ENCODE measurements around the gene SLF2. TPM values are rescaled to one million over a fixed set of nuclear protein-coding genes. Genes with fewer than 3 reads are reported as not detected.

SLF2 gene
- total RNA-seq, 1 donor, result 39.1 TPM

GRCh38 chr10:100948916-100949315, 36.2 kb downstream of the SLF2 start:
- Histone ChIP-seq H3K4me1 (ENCODE audit: insufficient read depth, low read length) (no peaks in the 10 kb centered on the region), H3K36me3 (ENCODE audit: insufficient read depth, low read length) (peaks cover 71% of the 10 kb centered on the region), H3K27ac (ENCODE audit: low read depth, low read length) (no peak overlapping the region), H3K79me2 (ENCODE audit: insufficient read depth, low read length) (no peaks in the 10 kb centered on the region), H2AFZ (ENCODE audit: low read length) (no peak overlapping the region), H3K4me2 (ENCODE audit: insufficient read depth, low read length) (no peak overlapping the region), H4K20me1 (ENCODE audit: insufficient read depth, low read length) (no peaks in the 10 kb centered on the region), H3K4me3 (ENCODE audit: insufficient read depth, low read length) (no peak overlapping the region), H3K27me3 (ENCODE audit: insufficient read depth, low read length) (no peaks in the 10 kb centered on the region), H3K9me3 (ENCODE audit: low read depth, low read length) (no peaks in the 10 kb centered on the region)
- no peak for TF ChIP-seq CTCF (IDR thresholded peaks at IDR 0.05; ENCODE audit: extremely low read depth, low read depth, low read length)
- no peak for DNase-seq (ENCODE audit: insufficient read length, low spot score, missing footprints)

- no peaks in the 10 kb centered on the region for H4K20me1 ChIP-seq (ENCODE audit: insufficient read depth, low read length)
- no peaks in the 10 kb centered on the region for H3K27me3 ChIP-seq (ENCODE audit: insufficient read depth, low read length)
- no peaks in the 10 kb centered on the region for H3K4me1 ChIP-seq (ENCODE audit: insufficient read depth, low read length)
- no peak overlapping the region for H2AFZ ChIP-seq (ENCODE audit: low read length)
- peaks cover 68% of the 10 kb centered on the region for H3K36me3 ChIP-seq (ENCODE audit: insufficient read depth, low read length)
- no peak overlapping the region for H3K4me2 ChIP-seq (ENCODE audit: insufficient read depth, low read length)
- H3K9me3 ChIP-seq (ENCODE audit: low read depth, low read length), result no peaks in the 10 kb centered on the region
- DNase-seq (ENCODE audit: insufficient read length, low spot score, missing footprints), result no peak
- TF ChIP-seq CTCF (IDR thresholded peaks at IDR 0.05; ENCODE audit: extremely low read depth, low read depth, low read length), result no peak
- no peaks in the 10 kb centered on the region for H3K79me2 ChIP-seq (ENCODE audit: insufficient read depth, low read length)
- no peak overlapping the region for H3K27ac ChIP-seq (ENCODE audit: low read depth, low read length)
- no peak overlapping the region for H3K4me3 ChIP-seq (ENCODE audit: insufficient read depth, low read length)
These were observed 47.5 kb downstream of the SLF2 start for GRCh38 chr10:100960251-100960650.

- no peak overlapping the region for H3K27ac ChIP-seq (ENCODE audit: low read depth, low read length)
- H3K36me3 ChIP-seq (ENCODE audit: insufficient read depth, low read length), result peaks cover 68% of the 10 kb centered on the region
- H3K4me3 ChIP-seq (ENCODE audit: insufficient read depth, low read length), result no peak overlapping the region
- no peaks in the 10 kb centered on the region for H4K20me1 ChIP-seq (ENCODE audit: insufficient read depth, low read length)
- no peak for DNase-seq (ENCODE audit: insufficient read length, low spot score, missing footprints)
- no peak overlapping the region for H2AFZ ChIP-seq (ENCODE audit: low read length)
- no peaks in the 10 kb centered on the region for H3K9me3 ChIP-seq (ENCODE audit: low read depth, low read length)
- H3K27me3 ChIP-seq (ENCODE audit: insufficient read depth, low read length), result no peaks in the 10 kb centered on the region
- no peak overlapping the region for H3K4me2 ChIP-seq (ENCODE audit: insufficient read depth, low read length)
- no peaks in the 10 kb centered on the region for H3K4me1 ChIP-seq (ENCODE audit: insufficient read depth, low read length)
- TF ChIP-seq CTCF (IDR thresholded peaks at IDR 0.05; ENCODE audit: extremely low read depth, low read depth, low read length), result no peak
- no peaks in the 10 kb centered on the region for H3K79me2 ChIP-seq (ENCODE audit: insufficient read depth, low read length)
These were observed 49.8 kb downstream of the SLF2 start for GRCh38 chr10:100962351-100963080.

GRCh38 chr10:100963826-100964225, 51.1 kb downstream of the SLF2 start:
- no peak overlapping the region for H3K27ac ChIP-seq (ENCODE audit: low read depth, low read length)
- TF ChIP-seq CTCF (IDR thresholded peaks at IDR 0.05; ENCODE audit: extremely low read depth, low read depth, low read length), result no peak
- H3K36me3 ChIP-seq (ENCODE audit: insufficient read depth, low read length), result peaks cover 55% of the 10 kb centered on the region
- H4K20me1 ChIP-seq (ENCODE audit: insufficient read depth, low read length), result no peaks in the 10 kb centered on the region
- no peak overlapping the region for H3K4me2 ChIP-seq (ENCODE audit: insufficient read depth, low read length)
- no peak overlapping the region for H3K4me3 ChIP-seq (ENCODE audit: insufficient read depth, low read length)
- H3K27me3 ChIP-seq (ENCODE audit: insufficient read depth, low read length), result peaks cover under 1% of the 10 kb centered on the region
- H3K9me3 ChIP-seq (ENCODE audit: low read depth, low read length), result no peaks in the 10 kb centered on the region
- no peak overlapping the region for H2AFZ ChIP-seq (ENCODE audit: low read length)
- H3K79me2 ChIP-seq (ENCODE audit: insufficient read depth, low read length), result no peaks in the 10 kb centered on the region
- peaks cover 3% of the 10 kb centered on the region for H3K4me1 ChIP-seq (ENCODE audit: insufficient read depth, low read length)
- no peak for DNase-seq (ENCODE audit: insufficient read length, low spot score, missing footprints)

Data from osteoblast (primary cell).